B cell (primary cell): Measurements from ENCODE around the gene DNAJC4. TPM values are rescaled to one million over a fixed set of nuclear protein-coding genes. Genes with fewer than 3 reads are reported as not detected.

Experiments
- ATAC-seq: fragments of 200-7000 bp; cut with Tn5 transposase; one replicate; pipeline ENCODE4 v1.10.0; 2021; ENCODE audit warnings: low read depth, mild to moderate bottlenecking, moderate number of reproducible peaks, moderate library complexity
- CTCF ChIA-PET: fragments of 350-600 bp; sonication (Branson Sonifier 250); formaldehyde crosslinking; loops from one replicate; lab custom pipeline; 2021; ENCODE audit warnings: antibody characterized with exemption, inconsistent platforms; lab: Charles Lee
- POLR2A ChIA-PET: fragments of 350-600 bp; sonication (Branson Sonifier 250); formaldehyde crosslinking; loops from one replicate; lab custom pipeline; 2021; ENCODE audit warnings: antibody characterized with exemption; lab: Charles Lee
- DNase-seq: peaks from one replicate; pipeline ENCODE4 v3.0.0; 2013
- H2AFZ ChIP-seq: 2 replicates; pipeline ENCODE4 v1.6.1; 2012; ENCODE audit warnings: mild to moderate bottlenecking, low read depth, low read length; ENCODE audit not compliant: insufficient read depth, poor library complexity, severe bottlenecking
- H3K27ac ChIP-seq, 2 donors: 1 replicate in 1 of 2; 2 replicates in 1 of 2; pipeline ENCODE4 v1.5.1; 2012 to 2013; ENCODE audit warnings: low read length in 2 of 2, mild to moderate bottlenecking in 2 of 2, moderate library complexity in 1 of 2
- H3K27me3 ChIP-seq, 4 experiments: fragments of 200-600 bp in 1 of 4; sonication (generic) in 1 of 4; replicated peaks in 1 of 4; 1 replicate in 2 of 4; 2 replicates in 2 of 4; pipeline versions ENCODE4 v1.6.1 to v1.7.0; 2013 to 2016; ENCODE audit warnings: low read length in 3 of 4, mild to moderate bottlenecking in 2 of 4, mixed read lengths in 1 of 4, moderate library complexity in 1 of 4; ENCODE audit not compliant: insufficient read depth in 4 of 4, control insufficient read depth in 3 of 4; ENCODE audit errors: control extremely low read depth in 1 of 4
- H3K36me3 ChIP-seq, 2 experiments: replicated peaks in 1 of 2; 1 replicate in 1 of 2; 2 replicates in 1 of 2; pipeline versions ENCODE4 v1.6.1 to v1.7.1; 2013; ENCODE audit warnings: low read length in 1 of 2; ENCODE audit not compliant: insufficient read depth in 2 of 2, control insufficient read depth in 1 of 2; ENCODE audit errors: control extremely low read depth in 1 of 2, extremely low read depth in 1 of 2
- H3K4me1 ChIP-seq, 2 donors: fragments of 200-600 bp in 1 of 2; sonication (generic) in 1 of 2; 1 replicate in 1 of 2; 2 replicates in 1 of 2; pipeline versions ENCODE4 v1.5.1 to v1.6.1; 2013 to 2017; ENCODE audit warnings: low read length in 2 of 2; ENCODE audit not compliant: control insufficient read depth in 2 of 2, insufficient read depth in 2 of 2
- H3K4me2 ChIP-seq: replicated peaks from 2 replicates; pipeline ENCODE3; 2012; ENCODE audit warnings: mild to moderate bottlenecking, low read depth, low read length; ENCODE audit not compliant: poor library complexity, severe bottlenecking
- H3K4me3 ChIP-seq, 5 experiments: fragments of 200-600 bp in 1 of 5; sonication (generic) in 1 of 5; 1 replicate in 3 of 5; 2 replicates in 2 of 5; pipeline versions ENCODE4 v1.5.1 to v1.7.0; 2011 to 2016; ENCODE audit warnings: low read length in 4 of 5, mild to moderate bottlenecking in 4 of 5, low read depth in 2 of 5, control low read depth in 1 of 5, moderate library complexity in 1 of 5; ENCODE audit not compliant: insufficient read depth in 1 of 5; ENCODE audit errors: control extremely low read depth in 1 of 5, extremely low read depth in 1 of 5
- H3K79me2 ChIP-seq: fragments of 200-600 bp; sonication (generic); one replicate; pipeline ENCODE4 v1.6.0; 2016; ENCODE audit warnings: low read length; ENCODE audit not compliant: control insufficient read depth, insufficient read depth
- H3K9ac ChIP-seq: fragments of 200-600 bp; sonication (generic); 2 replicates; pipeline ENCODE4 v1.6.1; 2017; ENCODE audit warnings: mild to moderate bottlenecking, low read length, moderate library complexity
- H3K9me3 ChIP-seq, 3 donors: one replicate each; pipeline versions ENCODE4 v1.6.1 to v1.7.1; 2013; ENCODE audit warnings: low read length in 2 of 3; ENCODE audit not compliant: control insufficient read depth in 2 of 3, insufficient read depth in 1 of 3; ENCODE audit errors: control extremely low read depth in 1 of 3
- H4K20me1 ChIP-seq: 2 replicates; pipeline ENCODE4 v1.6.0; 2012; ENCODE audit warnings: mild to moderate bottlenecking, low read length; ENCODE audit not compliant: insufficient read depth, control insufficient read depth, poor library complexity, severe bottlenecking
- H3K27ac Mint-ChIP-seq: one replicate; pipeline ENCODE4 v1.8.0; 2021; ENCODE audit warnings: mixed read lengths
- H3K27me3 Mint-ChIP-seq: one replicate; pipeline ENCODE4 v1.8.0; 2021; ENCODE audit warnings: mixed read lengths
- H3K4me1 Mint-ChIP-seq: one replicate; pipeline ENCODE4 v1.8.0; 2021; ENCODE audit warnings: mixed read lengths
- H3K4me3 Mint-ChIP-seq: one replicate; pipeline ENCODE4 v1.8.0; 2021; ENCODE audit warnings: mixed read lengths
- H3K9me3 Mint-ChIP-seq: one replicate; pipeline ENCODE4 v1.8.0; 2022; ENCODE audit warnings: mixed read lengths; ENCODE audit not compliant: insufficient read depth
- CTCF ChIP-seq: fragments of 200-600 bp; IDR thresholded peaks from one replicate; pipeline ENCODE4 v1.8.0; 2022; ENCODE audit warnings: antibody characterized with exemption, mild to moderate bottlenecking
- EZH2 ChIP-seq: IDR thresholded peaks from 2 replicates; pipeline ENCODE4 v1.6.1; 2012; ENCODE audit warnings: borderline replicate concordance, low read depth, mild to moderate bottlenecking, moderate library complexity, low read length; ENCODE audit not compliant: insufficient read depth, poor library complexity, severe bottlenecking
- WGBS: methylation state at CpG from one replicate; pipeline ENCODE4 v1.1.5; 2013; ENCODE audit warnings: missing lambda C conversion rate; ENCODE audit not compliant: insufficient coverage; 5-methylcytosine and 5-hydroxymethylcytosine counted together
- intact Hi-C: fragments of 100-400 bp; cut with micrococcal nuclease; formaldehyde crosslinking; loops from one replicate; pipeline ENCODE4 v1.10.0; 2022
- polyA plus RNA-seq: library from polyadenylated mRNA; depleted of rRNA; stranded (reverse); fragments of >200 nt; gene quantifications from 2 replicates; pipeline ENCODE4 v1.2.3, GENCODE V29; 2012
- total RNA-seq, 2 donors: library from RNA; stranded (reverse); fragments of 120-200 nt in 1 of 2; gene quantifications; 1 replicate in 1 of 2; 2 replicates in 1 of 2; pipeline versions ENCODE4 v1.2.3 to v1.2.4, GENCODE V29; 2013 to 2022

The DNAJC4 gene
- total and polyA plus RNA-seq, 2 donors (not counting 1 experiment from before 2014, with no cell fraction given) = 74.4 to 105 TPM

GRCh38 chr11:64224151-64224890, 6.0 kb upstream of the DNAJC4 start:
- H3K79me2 ChIP-seq = peaks cover 27% of the 10 kb centered on the region
- Mint-ChIP-seq H3K4me3 (peak overlapping the region; percentile 91), H3K4me1 (peaks cover 30% of the 10 kb centered on the region), H3K27me3 (no peaks in the 10 kb centered on the region), H3K9me3 (no peaks in the 10 kb centered on the region), H3K27ac (peak overlapping the region; percentile 50)
- H3K9ac ChIP-seq = no peak overlapping the region
- ChIA-PET CTCF (interaction anchor here (0.5 to 5.2 kb wide), 10 partner anchors 9 to 115 kb away, joined by 3 to 70 read pairs (median 4); partner anchors contain the start of genes FERMT3 and STIP1), POLR2A (interaction anchor here (1.2 to 6.3 kb wide), 4 partner anchors 8 to 80 kb away, joined by 3 to 78 read pairs (median 4); partner anchors contain the start of gene FERMT3)
- peaks cover 19% of the 10 kb centered on the region for H4K20me1 ChIP-seq
- no peaks in the 10 kb centered on the region for H3K27me3 ChIP-seq
- peaks cover 20 to 33% of the 10 kb centered on the region in 2 donors for H3K4me1 ChIP-seq
- WGBS = 93% methylated on average over 17 of the region's 17 CpGs
- no peak overlapping the region for H3K4me2 ChIP-seq
- no peaks in the 10 kb centered on the region for H3K9me3 ChIP-seq
- H3K4me3 ChIP-seq = no peak overlapping the region
- DNase-seq (no peak), ATAC-seq (no peak)
- H3K36me3 ChIP-seq = peaks cover 0 to 38% of the 10 kb centered on the region in 2 experiments
- TF ChIP-seq EZH2 = no peak
- no peak for TF ChIP-seq CTCF
- no peak overlapping the region for H3K27ac ChIP-seq
- H2AFZ ChIP-seq = no peak overlapping the region
- intact Hi-C loops = no loop called here
